ENCODE data around the gene TMEM270. TPM values are rescaled to one million over a fixed set of nuclear protein-coding genes. Genes with fewer than 3 reads are reported as not detected.

TMEM270 gene
- polyA plus RNA-seq, 1 experiment = not detected

DNA sequence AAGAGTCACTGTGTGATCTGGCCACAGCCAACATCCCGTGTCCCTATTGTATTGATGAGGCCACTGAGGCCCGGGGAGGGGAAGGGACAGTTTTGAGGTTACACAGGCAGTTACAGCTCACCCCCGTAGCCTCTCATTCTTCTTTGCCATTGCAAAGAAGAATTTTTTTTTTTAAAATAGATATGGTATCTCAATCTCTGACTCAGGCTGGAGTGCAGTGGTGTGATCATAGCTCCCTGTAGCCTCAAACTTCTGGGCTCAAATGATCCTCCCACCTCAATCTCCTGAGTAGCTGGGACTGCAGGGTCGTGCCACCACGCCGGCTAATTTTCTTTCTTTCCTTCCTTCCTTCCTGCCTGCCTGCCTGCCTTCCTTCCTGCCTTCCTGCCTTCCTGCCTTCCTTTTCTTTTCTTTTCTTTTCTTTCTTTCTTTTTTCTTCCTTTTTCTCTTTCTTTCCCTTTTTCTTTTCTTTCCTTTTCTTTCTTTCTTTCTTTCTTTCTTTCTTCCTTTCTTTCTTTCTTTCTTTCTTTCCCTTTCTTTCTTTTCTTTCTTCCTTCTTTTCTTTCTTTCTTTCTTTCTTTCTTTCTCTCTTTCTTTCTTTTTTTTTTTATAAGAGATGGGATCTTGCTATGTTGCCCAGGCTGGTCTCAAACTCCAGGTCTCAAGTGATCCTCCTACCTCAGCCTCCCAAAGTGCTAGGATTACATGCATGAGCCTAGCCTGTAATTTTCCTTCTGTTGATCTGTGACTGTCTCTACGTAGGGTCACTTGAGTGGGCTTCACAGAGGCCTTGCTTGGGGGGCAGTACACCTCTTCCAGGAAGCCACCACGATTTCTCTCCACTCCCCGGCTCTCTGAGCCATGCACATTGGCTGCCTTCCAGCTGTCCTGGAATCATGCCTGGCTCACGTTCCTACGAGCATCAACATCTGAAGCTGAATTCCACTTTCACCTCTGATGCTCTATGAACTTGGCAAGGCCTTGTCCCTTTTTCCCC is 31.3 kb downstream of the TMEM270 start:
- CTCF ChIA-PET = interaction anchor here (0.6 to 2.7 kb wide), 5 partner anchors 13 to 134 kb away, joined by 3 to 8 read pairs (median 3); no protein-coding TSS in a partner anchor
- POLR2A ChIA-PET = interaction anchor here (0.5 to 0.9 kb wide), 2 partner anchors 9 to 11 kb away, joined by 3 to 8 read pairs; no protein-coding TSS in a partner anchor
- Histone ChIP-seq H3K27me3 (ENCODE audit: control insufficient read depth, insufficient read depth, low read length) (no peaks in the 10 kb centered on the region), H3K4me3 (ENCODE audit: low read depth, low read length) (no peak overlapping the region), H3K36me3 (ENCODE audit: control insufficient read depth, insufficient read depth, low read length) (no peaks in the 10 kb centered on the region)
- TF ChIP-seq, protein P1, sequence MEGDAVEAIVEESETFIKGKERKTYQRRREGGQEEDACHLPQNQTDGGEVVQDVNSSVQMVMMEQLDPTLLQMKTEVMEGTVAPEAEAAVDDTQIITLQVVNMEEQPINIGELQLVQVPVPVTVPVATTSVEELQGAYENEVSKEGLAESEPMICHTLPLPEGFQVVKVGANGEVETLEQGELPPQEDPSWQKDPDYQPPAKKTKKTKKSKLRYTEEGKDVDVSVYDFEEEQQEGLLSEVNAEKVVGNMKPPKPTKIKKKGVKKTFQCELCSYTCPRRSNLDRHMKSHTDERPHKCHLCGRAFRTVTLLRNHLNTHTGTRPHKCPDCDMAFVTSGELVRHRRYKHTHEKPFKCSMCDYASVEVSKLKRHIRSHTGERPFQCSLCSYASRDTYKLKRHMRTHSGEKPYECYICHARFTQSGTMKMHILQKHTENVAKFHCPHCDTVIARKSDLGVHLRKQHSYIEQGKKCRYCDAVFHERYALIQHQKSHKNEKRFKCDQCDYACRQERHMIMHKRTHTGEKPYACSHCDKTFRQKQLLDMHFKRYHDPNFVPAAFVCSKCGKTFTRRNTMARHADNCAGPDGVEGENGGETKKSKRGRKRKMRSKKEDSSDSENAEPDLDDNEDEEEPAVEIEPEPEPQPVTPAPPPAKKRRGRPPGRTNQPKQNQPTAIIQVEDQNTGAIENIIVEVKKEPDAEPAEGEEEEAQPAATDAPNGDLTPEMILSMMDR (IDR thresholded peaks at IDR 0.05; ENCODE audit: insufficient read depth, low read depth, low read length) = no peak
- no peak for DNase-seq (ENCODE audit: low read depth)

DNA sequence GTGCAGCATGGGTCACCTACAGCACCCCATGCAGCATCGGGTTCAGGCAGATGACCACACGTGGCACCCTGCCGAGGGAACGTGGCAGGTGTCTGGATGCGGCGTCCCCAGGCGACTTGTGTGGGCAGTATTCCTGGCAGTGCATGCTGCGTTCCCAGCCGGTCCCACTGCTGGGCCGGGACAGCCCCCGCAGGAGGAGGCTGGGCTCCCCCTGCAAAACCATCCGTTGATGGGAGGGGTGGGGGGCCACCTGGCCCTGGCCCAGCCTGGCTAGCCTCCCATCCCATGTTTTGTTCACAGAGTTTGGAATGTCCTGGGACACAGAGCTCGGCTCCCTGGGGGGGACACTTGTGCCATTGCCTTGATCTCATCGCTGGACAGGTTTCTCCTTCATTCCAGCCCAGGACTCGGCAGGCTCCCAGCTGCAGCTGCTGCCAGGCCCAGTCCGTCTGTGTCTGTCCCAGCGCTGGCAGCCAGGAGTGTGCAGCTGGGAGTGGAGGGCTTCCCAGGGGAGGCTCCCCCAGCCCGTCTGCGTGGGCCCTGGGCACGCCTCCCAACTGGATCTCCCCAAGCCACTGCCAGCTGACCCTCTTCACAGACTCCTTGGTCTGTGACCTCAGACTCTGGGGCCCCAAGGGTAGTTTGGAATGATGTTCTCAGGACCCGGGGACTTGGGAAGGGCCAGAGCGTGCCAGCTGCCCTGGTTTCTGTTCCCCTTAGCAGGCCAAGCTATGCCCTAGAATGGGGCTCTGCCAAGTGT is 32.6 kb downstream of the TMEM270 start:
- ChIA-PET CTCF (interaction anchor here (0.6 to 2.7 kb wide), 4 partner anchors 9 to 133 kb away, joined by 3 to 8 read pairs (median 3); no protein-coding TSS in a partner anchor), POLR2A (interaction anchor here (0.5 kb wide), 1 partner anchor 51 kb away, joined by 4 read pairs; the partner anchor contains the start of gene METTL27)
- TF ChIP-seq, protein P1 (IDR thresholded peaks at IDR 0.05; ENCODE audit: insufficient read depth, low read depth, low read length) = no peak
- no peaks in the 10 kb centered on the region for H3K27me3 ChIP-seq (ENCODE audit: control insufficient read depth, insufficient read depth, low read length)
- DNase-seq (ENCODE audit: low read depth) = no peak
- H3K4me3 ChIP-seq (ENCODE audit: low read depth, low read length) = no peak overlapping the region
- H3K36me3 ChIP-seq (ENCODE audit: control insufficient read depth, insufficient read depth, low read length) = no peaks in the 10 kb centered on the region

DNA sequence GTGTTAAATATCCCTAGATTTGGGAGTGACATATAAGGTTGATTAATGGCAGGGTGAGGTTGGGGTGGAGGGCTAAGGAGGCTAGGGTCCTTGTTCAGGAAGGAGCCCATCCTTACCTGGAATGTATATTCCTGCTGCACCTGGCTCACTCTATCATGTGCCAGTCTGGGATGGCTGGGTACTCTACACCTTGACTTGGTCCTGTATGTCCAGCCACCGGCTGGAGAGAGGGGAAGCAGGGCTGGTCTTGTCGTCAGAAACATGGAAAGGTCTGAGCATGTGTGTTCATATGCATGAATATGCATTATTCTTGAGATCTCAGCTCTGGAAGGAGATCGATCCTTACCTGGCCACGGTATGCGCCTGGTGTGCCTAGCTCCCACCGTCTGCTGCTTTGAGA is 33.2 kb downstream of the TMEM270 start:
- no peak overlapping the region for H3K4me3 ChIP-seq (ENCODE audit: low read depth, low read length)
- ChIA-PET POLR2A (interaction anchor here (0.6 kb wide), 1 partner anchor 171 kb away, joined by 6 read pairs; no protein-coding TSS in a partner anchor), CTCF (interaction anchor here (0.6 to 2.7 kb wide), 4 partner anchors 9 to 286 kb away, joined by 3 to 8 read pairs (median 3); no protein-coding TSS in a partner anchor)
- no peaks in the 10 kb centered on the region for H3K27me3 ChIP-seq (ENCODE audit: control insufficient read depth, insufficient read depth, low read length)
- DNase-seq (ENCODE audit: low read depth) = no peak
- TF ChIP-seq, protein P1 (IDR thresholded peaks at IDR 0.05; ENCODE audit: insufficient read depth, low read depth, low read length) = no peak
- H3K36me3 ChIP-seq (ENCODE audit: control insufficient read depth, insufficient read depth, low read length) = no peaks in the 10 kb centered on the region

DNA sequence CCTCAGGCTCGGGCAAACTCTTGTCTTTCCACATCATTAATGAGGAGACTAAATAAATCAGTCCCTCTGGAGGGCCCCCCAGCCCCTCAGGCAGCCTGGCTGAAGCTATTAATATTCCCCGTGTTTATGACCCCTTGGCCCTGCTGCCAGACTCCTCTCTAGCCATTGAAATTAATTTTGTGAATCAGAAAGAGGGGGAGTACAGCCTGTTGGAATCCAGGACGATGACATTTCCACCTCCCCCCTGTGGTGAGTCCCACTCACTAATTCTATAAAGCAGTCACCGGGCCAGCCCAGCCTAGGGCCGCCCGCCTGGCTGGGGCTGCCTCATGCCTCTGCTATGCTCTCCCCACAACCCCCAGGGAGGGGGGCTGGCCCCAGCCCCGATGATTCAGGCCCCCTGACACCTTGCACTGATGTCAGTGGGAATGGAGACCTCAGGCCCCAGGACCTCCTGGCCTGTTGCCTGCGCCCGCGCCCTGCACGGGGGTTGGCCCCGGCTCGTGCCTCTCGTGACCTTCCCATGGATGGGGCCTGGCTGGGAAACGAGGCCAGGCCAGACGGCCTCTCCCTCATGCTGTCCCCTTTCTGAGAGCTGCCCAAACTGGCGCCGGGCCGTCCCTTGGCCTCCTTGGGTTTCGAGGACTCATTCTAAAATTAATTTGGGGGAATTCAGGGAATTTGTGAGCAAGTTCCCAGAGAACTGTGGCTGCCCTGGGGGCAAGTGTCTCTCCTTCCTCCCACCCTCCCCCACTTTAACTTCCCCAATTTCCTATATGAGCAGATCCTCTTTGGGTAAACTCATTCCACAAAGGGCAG is 34.0 kb downstream of the TMEM270 start:
- Histone ChIP-seq H3K4me3 (ENCODE audit: low read depth, low read length) (no peak overlapping the region), H3K36me3 (ENCODE audit: control insufficient read depth, insufficient read depth, low read length) (no peaks in the 10 kb centered on the region), H3K27me3 (ENCODE audit: control insufficient read depth, insufficient read depth, low read length) (no peaks in the 10 kb centered on the region)
- CTCF ChIA-PET = interaction anchor here (0.6 to 3.3 kb wide), 5 partner anchors 10 to 285 kb away, joined by 3 to 14 read pairs (median 3); no protein-coding TSS in a partner anchor
- TF ChIP-seq, protein P1 (IDR thresholded peaks at IDR 0.05; ENCODE audit: insufficient read depth, low read depth, low read length) = peak; percentile 18; the same call in 1 of the 2 replicates
- POLR2A ChIA-PET = interaction anchor here (0.6 to 0.7 kb wide), 2 partner anchors 8 to 170 kb away, joined by 4 to 6 read pairs; no protein-coding TSS in a partner anchor
- DNase-seq (ENCODE audit: low read depth) = peak; percentile 99

Data from BJ (cell line).